ENCODE data around the gene MOV10.

The MOV10 gene

DNA sequence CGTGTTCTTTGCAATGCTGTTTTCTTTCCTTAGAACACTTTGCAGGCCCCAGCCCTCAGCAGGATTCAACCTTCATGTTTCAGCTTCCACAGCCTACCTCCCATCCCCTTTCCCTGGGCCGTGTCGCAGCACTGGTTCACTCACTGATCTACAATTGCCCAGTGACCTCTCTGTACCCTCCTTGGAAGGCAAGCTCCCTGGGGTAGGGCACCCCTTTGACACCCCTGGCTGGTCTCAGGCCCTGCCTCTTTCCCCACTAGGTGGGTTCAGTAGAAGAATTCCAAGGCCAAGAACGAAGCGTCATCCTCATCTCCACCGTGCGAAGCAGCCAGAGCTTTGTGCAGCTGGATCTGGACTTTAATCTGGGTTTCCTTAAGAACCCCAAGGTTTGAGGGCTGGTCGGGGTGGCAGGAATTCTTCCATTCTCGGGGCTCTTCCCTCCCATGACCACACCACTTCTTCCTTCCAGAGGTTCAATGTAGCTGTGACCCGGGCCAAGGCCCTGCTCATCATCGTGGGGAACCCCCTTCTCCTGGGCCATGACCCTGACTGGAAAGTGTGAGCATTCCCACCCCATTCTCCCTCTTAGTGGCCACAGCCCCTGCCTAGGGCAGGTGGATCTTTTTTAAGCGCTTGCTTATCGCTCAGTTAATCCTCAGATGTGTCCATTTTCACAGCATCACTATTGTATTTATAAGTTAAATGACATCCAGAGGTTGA is 25.1 kb downstream of the MOV10 start:
- no peak for DNase-seq

GRCh38 chr1:112700290-112701226 is 26.1 kb downstream of the MOV10 start:
- peak; percentile 78 for DNase-seq

GRCh38 chr1:112701227-112702066 is 27.0 kb downstream of the MOV10 start:
- no peak for DNase-seq

GRCh38 chr1:112702067-112702395 is 27.6 kb downstream of the MOV10 start:
- DNase-seq: no peak

- DNase-seq: no peak
Observed at GRCh38 chr1:112702420-112703261, 28.2 kb downstream of the MOV10 start.

- DNase-seq: no peak
Observed at GRCh38 chr1:112703706-112704105, 29.2 kb downstream of the MOV10 start.

GRCh38 chr1:112704391-112704933 is 30.0 kb downstream of the MOV10 start:
- no peak for DNase-seq

GRCh38 chr1:112704934-112705627 is 30.6 kb downstream of the MOV10 start:
- DNase-seq: peak; percentile 94

DNA sequence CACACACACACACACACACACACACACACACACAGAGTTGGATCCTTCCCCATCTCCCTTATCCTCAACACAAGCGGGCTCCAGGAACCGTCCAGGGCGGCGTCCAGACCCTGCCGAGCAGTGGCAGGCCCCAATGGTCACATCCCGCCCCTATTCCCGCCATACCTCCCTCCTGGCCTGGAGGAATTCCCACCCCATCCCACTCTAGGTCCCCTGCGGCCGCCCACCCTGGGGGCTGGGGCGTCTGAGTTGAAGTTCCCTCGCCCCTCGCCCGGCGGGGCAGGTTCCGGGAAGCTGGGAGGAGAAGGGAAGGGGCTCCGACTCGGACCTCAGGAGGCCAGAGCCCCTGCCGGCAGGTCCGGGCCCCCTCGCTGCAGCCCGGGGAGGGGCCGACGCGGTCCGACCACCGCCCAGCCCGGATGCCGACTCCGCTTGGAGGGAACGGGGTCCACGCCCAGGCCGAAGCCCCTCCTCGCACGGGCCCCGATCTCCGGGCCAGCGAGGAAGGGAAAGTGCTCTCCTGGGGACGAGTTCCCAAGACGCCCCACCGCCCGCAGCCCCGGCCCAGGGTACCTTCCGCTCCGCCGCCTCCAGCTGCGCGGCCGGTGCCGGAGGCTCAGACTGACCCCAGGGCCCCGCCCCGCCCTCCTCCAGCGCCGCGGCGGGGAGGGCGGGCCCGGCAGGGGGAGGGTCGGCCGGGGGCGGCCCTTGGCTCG is 32.2 kb downstream of the MOV10 start, which contains the start of gene RHOC:
Gene RHOC, minus strand, starts transcription at position 623 of the 716 bp plus-strand sequence. CDS start 3,328 bp downstream, outside the sequence.
- DNase-seq: peak; percentile 31

GRCh38 chr1:112707221-112708001 is 33.0 kb downstream of the MOV10 start:
- DNase-seq: peak; percentile 79

DNA sequence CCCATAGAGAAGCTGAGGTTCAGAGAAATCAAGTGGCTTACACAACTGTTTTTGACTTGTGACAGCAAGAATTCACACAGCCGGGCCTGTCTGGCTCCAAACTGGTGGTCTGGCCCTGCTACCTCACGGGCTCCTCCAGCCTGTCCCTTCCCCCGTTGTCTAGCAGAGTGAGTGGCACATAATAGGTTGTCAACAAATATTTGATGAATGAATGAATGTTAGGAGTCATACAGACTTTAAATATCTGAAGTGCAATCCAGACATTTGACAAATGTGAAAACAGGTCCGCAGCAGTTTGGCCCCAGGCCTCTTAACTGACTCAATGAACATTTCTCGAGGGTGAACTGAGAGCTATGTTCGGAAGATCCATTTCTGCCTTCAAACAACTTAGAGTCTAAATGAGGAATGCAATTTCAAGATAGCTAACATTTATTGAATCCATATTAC is 33.6 kb downstream of the MOV10 start:
- DNase-seq: no peak

DNA sequence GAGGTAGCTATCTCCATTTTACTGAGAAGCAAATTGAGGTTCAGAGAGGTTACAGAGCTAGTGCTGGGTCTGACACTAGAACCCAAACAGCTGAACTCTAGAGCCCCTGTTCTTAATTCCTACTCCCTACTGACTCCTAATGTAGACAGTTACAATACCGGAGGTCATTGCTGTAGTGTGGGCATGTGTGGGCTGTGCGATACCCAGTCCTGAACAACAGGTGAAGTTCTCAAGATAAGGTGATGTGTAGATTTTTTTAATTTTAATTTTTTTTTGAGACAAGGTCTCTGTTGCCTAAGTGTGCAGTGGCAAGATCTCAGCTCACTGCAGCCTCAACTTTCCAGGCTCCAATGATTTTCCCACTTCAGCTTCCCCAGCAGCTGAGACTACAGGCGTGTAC is 34.0 kb downstream of the MOV10 start:
- DNase-seq: no peak

DNA sequence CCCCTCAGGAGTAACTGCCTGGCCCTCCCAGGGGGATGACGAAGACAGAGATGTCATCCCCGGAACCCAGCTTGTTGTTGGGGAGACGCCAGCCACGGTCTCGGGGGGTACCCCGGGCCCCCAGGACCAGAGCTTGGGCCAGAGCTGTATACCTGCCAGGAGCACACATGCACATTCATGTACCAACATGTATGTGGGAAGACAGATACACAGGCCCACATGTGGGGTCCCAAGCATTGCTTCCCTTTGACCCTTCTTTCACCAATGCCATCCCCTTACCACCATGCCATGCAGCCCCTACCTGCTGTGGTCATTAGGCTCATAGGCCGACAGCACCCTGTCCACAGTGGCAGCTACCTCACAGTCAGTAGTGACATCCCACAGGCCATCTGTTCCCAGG is 35.7 kb downstream of the MOV10 start:
- no peak for DNase-seq

DNA sequence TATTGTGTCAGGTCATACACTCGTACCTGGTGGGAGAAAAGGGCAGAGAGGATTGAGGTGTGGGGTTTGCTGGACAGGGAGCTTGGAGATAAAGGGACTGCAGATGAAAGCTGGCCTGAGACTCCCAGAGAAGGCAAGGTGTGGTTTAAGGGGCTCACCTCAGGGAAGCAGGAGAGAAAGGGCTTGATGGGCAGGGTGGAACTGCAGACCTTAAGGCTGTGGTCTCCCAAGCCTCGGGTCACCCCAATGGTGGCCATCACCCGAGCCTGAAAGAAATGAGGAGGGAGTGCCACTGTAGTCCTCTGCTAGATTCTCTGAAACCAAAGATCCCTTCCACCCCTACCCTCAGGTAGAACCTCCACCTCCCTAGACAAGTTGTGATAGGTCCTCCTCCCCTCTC is 36.1 kb downstream of the MOV10 start:
- no peak for DNase-seq

DNA sequence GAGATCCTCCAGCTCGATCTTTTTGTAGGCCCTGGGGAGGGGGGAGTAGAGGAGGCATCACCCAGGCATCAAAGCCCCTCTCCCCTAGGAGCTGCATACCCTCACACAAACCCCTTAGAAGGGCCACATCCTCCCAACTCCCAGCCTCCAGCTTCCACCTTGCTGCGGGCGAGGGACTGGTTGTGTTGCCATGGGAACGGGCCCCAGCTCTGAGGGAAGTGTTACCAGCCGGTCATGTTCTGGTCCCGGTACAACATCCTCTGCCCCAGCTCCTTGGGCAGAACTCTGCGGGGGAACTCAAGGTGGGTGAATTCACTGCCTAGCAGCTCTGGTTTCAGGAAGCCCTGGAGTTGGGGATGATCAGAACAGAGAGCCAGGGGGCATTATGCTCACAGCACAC is 36.6 kb downstream of the MOV10 start:
- no peak for DNase-seq

DNA sequence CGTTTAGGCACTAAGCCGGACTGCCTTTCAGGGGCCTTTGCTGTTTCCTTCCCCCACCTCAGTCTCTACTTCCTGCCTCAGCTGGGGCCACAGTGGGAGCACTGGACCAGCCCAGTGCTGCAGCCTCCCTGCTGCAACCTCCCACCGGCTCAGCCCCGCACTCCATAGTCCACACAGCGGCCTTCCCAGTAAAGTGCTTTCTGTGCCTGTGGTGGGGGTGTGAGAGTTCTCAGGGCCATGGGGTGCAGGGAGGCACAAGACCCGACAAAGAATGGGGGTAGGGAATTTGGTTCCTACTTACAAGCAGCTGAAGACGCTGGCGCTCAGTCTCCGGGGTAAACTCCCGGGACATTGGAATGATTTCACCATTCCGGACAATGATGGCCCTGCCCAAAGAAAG is 37.2 kb downstream of the MOV10 start:
- no peak for DNase-seq

GRCh38 chr1:112712191-112712590 is 37.7 kb downstream of the MOV10 start:
- no peak for DNase-seq

DNA sequence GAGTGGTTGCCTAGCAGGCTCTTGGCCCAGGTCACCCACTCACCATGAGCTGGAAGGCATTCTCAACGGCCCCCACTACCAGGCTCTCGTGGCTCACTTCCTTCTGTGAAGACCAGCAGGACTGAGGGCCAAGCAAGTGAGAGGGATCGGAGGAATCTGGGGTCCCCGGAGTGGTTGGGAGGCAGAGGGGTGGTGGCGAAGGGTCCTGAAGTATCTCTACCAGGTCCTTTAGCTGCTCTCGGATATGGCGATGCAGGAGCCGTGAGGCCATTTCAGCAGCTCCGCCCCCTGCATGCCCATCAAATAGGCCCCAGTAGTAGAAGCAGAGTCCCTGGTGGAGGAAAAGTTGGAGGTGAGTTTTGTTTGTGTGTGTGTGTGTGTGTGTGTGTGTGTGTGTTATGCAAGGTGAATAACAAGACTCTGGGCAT is 38.3 kb downstream of the MOV10 start:
- DNase-seq: no peak

DNA sequence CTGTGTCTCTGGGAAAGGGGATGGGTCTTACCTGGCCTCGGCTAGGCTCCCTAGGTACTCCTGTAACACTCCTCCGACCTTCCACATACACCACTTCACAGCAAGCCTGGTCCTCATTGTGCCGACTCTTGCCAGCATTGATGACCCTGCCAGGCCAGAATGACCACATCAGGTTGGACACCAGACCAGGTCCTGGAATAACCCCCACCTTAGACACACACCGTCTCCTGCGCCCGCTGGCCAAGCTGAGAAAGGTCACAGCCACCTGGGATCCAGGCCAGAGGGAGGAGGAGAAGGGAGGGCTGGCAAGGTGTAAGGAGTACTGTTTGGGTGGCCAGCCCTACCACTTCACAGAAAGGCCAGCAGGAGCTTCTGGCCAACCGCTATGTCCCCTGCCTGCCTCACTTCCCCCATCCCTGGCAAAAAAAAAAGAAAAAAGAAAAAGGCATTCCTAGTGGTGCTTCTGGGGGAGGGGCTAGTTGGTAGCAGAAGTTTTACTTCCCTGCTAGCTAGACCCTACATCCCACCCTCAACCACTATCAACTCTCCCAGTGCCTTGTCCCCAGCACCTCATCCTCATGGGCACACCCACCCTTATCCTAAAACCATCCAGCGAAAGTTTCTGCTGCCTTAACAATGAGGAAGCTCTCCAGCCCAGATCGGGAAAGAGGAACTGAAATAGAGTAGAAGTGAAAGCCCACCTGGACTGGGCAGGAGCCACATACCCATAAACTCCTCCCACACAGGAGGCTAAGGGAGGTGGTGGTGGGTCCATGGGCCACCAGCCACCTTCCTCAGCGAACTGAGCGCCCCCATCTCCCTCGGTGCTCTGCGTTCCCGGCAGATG is 39.2 kb downstream of the MOV10 start:
- no peak for DNase-seq
